Nephron (organoid): ENCODE measurements around the gene CACHD1.

Experiments
- H3K27ac Mint-ChIP-seq, 3 experiments: 2 replicates each; pipeline ENCODE4 v1.8.0; 2020; ENCODE audit warnings: mixed read lengths in 3 of 3, mild to moderate bottlenecking in 2 of 3, moderate library complexity in 1 of 3
- H3K27me3 Mint-ChIP-seq: 2 replicates; pipeline ENCODE4 v1.8.0; 2021; ENCODE audit warnings: low read depth, mild to moderate bottlenecking, moderate library complexity, mixed read lengths
- H3K36me3 Mint-ChIP-seq: 2 replicates; pipeline ENCODE4 v1.8.0; 2020; ENCODE audit warnings: low read depth, mixed read lengths
- H3K4me1 Mint-ChIP-seq: 2 replicates; pipeline ENCODE4 v1.8.0; 2020; ENCODE audit warnings: mixed read lengths
- H3K4me3 Mint-ChIP-seq, 3 experiments: 2 replicates each; pipeline ENCODE4 v1.8.0; 2020; ENCODE audit warnings: mild to moderate bottlenecking in 3 of 3, mixed read lengths in 3 of 3, moderate library complexity in 2 of 3
- H3K9me3 Mint-ChIP-seq: 2 replicates; pipeline ENCODE4 v1.8.0; 2020; ENCODE audit warnings: mixed read lengths
- TF ChIP-seq, protein P1 (sequence below), 3 experiments: fragments of 200-600 bp; sonication (generic); IDR thresholded peaks; one replicate each; pipeline ENCODE4 v1.5.0; 2021; ENCODE audit warnings: antibody characterized with exemption in 3 of 3; ENCODE audit not compliant: unreplicated experiment in 3 of 3

CACHD1 gene

DNA sequence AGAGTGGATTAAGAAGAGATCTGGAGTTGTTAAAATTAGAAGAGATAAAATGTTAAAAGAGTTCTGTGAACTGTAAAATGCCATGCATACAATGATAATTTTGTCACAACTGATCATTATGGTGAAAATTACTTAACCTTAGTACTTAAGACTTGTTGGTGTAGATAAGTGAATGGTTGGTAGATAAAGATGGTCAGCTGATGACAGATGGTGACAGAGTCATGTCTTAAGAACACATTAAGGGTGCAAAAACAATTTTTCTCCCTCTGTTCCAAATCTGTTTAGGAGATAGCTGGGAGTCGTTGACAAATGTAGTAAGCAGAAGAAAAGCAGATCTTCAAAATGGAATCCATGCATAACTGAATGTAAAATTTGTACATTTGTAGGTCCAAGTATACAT lies 18.5 kb upstream of the CACHD1 start:
- no peak overlapping the region for H3K27ac Mint-ChIP-seq

GRCh38 chr1:64453688-64454087 lies 16.2 kb upstream of the CACHD1 start:
- H3K27ac Mint-ChIP-seq: no peak overlapping the region
- TF ChIP-seq, protein P1, sequence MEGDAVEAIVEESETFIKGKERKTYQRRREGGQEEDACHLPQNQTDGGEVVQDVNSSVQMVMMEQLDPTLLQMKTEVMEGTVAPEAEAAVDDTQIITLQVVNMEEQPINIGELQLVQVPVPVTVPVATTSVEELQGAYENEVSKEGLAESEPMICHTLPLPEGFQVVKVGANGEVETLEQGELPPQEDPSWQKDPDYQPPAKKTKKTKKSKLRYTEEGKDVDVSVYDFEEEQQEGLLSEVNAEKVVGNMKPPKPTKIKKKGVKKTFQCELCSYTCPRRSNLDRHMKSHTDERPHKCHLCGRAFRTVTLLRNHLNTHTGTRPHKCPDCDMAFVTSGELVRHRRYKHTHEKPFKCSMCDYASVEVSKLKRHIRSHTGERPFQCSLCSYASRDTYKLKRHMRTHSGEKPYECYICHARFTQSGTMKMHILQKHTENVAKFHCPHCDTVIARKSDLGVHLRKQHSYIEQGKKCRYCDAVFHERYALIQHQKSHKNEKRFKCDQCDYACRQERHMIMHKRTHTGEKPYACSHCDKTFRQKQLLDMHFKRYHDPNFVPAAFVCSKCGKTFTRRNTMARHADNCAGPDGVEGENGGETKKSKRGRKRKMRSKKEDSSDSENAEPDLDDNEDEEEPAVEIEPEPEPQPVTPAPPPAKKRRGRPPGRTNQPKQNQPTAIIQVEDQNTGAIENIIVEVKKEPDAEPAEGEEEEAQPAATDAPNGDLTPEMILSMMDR (IDR thresholded peaks at IDR 0.05; ENCODE audit: unreplicated experiment in 3 of 3): no peak
- H3K27me3 Mint-ChIP-seq: peaks cover 10% of the 10 kb centered on the region
- no peaks in the 10 kb centered on the region for H3K36me3 Mint-ChIP-seq
- no peaks in the 10 kb centered on the region for H3K9me3 Mint-ChIP-seq
- H3K4me1 Mint-ChIP-seq: no peaks in the 10 kb centered on the region
- no peak overlapping the region for H3K4me3 Mint-ChIP-seq

More for the DNA sequence above, 18.5 kb upstream of the CACHD1 start:
- no peaks in the 10 kb centered on the region for H3K36me3 Mint-ChIP-seq
- no peaks in the 10 kb centered on the region for H3K9me3 Mint-ChIP-seq
- H3K27me3 Mint-ChIP-seq: peaks cover 10% of the 10 kb centered on the region
- TF ChIP-seq, protein P1 (IDR thresholded peaks at IDR 0.05; ENCODE audit: unreplicated experiment in 3 of 3): no peak
- no peaks in the 10 kb centered on the region for H3K4me1 Mint-ChIP-seq
- H3K4me3 Mint-ChIP-seq: no peak overlapping the region

GRCh38 chr1:64458915-64459314 lies 11.0 kb upstream of the CACHD1 start:
- Mint-ChIP-seq H3K4me1 (no peaks in the 10 kb centered on the region), H3K27ac (no peak overlapping the region), H3K36me3 (no peaks in the 10 kb centered on the region), H3K27me3 (peaks cover 7% of the 10 kb centered on the region), H3K9me3 (no peaks in the 10 kb centered on the region), H3K4me3 (no peak overlapping the region)
- TF ChIP-seq, protein P1 (IDR thresholded peaks at IDR 0.05; ENCODE audit: unreplicated experiment in 3 of 3): no peak

- Mint-ChIP-seq H3K4me3 (no peak overlapping the region), H3K27ac (no peak overlapping the region), H3K36me3 (no peaks in the 10 kb centered on the region), H3K9me3 (no peaks in the 10 kb centered on the region), H3K27me3 (peaks cover 7% of the 10 kb centered on the region), H3K4me1 (no peaks in the 10 kb centered on the region)
- TF ChIP-seq, protein P1 (IDR thresholded peaks at IDR 0.05; ENCODE audit: unreplicated experiment in 3 of 3): no peak
Observed at GRCh38 chr1:64459743-64460142, 10.2 kb upstream of the CACHD1 start.

DNA sequence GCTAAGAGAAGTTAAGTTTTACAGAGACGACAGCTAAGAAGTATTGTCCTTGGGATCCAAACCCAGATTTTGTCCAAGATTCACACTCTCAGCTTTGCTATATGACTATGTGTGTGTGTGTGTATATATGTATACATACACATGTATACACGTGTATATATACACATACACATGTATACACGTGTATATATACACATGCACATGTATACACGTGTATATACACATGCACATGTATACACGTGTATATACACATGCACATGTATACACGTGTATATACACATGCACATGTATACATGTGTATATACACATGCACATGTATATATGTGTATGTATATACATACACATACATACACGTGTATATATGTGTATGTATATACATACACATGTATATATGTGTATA lies 3.9 kb upstream of the CACHD1 start:
- Mint-ChIP-seq H3K27ac (no peak overlapping the region), H3K4me1 (no peaks in the 10 kb centered on the region), H3K9me3 (no peaks in the 10 kb centered on the region), H3K36me3 (no peaks in the 10 kb centered on the region), H3K27me3 (peaks cover 15% of the 10 kb centered on the region), H3K4me3 (no peak overlapping the region)
- TF ChIP-seq, protein P1 (IDR thresholded peaks at IDR 0.05; ENCODE audit: unreplicated experiment in 3 of 3): no peak

DNA sequence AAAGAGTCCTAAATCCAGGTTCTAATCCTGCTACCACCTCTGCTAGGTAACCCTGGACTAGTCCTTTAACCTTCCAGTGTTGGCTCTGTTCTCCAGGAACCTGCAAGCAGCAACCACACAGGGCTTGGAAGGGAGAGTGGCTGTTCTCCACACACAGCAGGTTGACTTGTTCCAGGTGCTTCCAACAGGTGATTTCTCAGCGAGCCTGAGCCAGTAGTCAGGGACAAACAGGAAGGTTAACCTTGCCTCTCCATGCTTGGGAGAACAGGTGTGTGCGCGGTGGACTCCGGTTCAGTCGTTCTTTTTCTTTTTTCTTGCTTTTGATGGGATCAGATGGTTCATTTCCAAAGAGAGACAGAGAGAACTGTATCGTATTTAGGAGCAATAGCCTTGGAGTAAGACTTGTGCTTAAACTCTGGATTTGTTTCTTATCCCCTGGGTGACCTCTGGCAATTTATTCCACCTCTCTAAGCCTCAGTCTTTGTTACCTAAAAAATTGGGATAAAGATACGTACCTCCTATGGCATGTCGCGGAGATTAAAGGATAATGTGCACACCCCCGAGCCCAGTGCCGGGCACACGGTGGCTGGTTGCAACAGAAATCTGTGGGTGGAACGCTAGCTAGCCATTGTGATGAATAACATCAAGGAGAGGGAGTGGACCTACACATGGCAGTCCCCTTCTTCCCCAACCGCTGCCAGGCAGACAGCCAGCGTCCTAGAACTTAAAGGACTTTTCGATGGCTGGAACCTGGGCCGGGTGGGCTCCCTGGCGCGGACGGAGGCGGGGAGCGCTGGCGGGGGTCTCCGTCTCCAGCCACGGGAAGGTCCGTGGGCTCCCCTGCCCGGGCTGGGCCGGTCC lies 583 bp upstream of the CACHD1 start:
- H3K27me3 Mint-ChIP-seq: peaks cover 15% of the 10 kb centered on the region
- TF ChIP-seq, protein P1 (IDR thresholded peaks at IDR 0.05; ENCODE audit: unreplicated experiment in 3 of 3): no peak
- no peaks in the 10 kb centered on the region for H3K36me3 Mint-ChIP-seq
- peaks cover 19% of the 10 kb centered on the region for H3K4me1 Mint-ChIP-seq
- no peaks in the 10 kb centered on the region for H3K9me3 Mint-ChIP-seq
- peak overlapping the region; percentile 62 to 90 (median 81) for H3K27ac Mint-ChIP-seq
- H3K4me3 Mint-ChIP-seq: peak overlapping the region; percentile 86 to 98 (median 87)
